A673 (cell line): ENCODE results near the gene TAPBPL.
"Not testable (repeated sequence)": the region's sequence is repeated elsewhere in the genome, so short reads cannot be mapped to it uniquely, and the experiment has no call there.

Source experiments
- CTCF ChIP-seq: fragments of 300-800, 200-600 bp; sonication (generic); conservative IDR thresholded peaks from 2 replicates; pipeline ENCODE4 v1.5.1; 2017; ENCODE audit warnings: low read depth, mild to moderate bottlenecking, antibody characterized with exemption, low read length, moderate library complexity, mixed read lengths
- EZH2 ChIP-seq: fragments of 200-600 bp; sonication (generic); IDR thresholded peaks from 2 replicates; pipeline ENCODE4 v1.6.1; 2017; ENCODE audit warnings: borderline replicate concordance, low read depth, mild to moderate bottlenecking, mixed read lengths, antibody characterized with exemption, low read length; ENCODE audit not compliant: poor library complexity, severe bottlenecking

- TF ChIP-seq EZH2, CTCF: not testable (repeated sequence)
Measured at GRCh38 chr12:6427796-6428195, 24.0 kb upstream of the TAPBPL start.
